NCI-H748 (cell line): Measurements from ENCODE around the gene ATRX.
"Not testable (repeated sequence)": the region's sequence is repeated elsewhere in the genome, so short reads cannot be mapped to it uniquely, and the experiment has no call there.

Experiments used
- DNase-seq: peaks from one replicate; lab custom pipeline; 2025; ENCODE audit not compliant: unreplicated experiment; lab: John Stamatoyannopoulos, UW

Gene ATRX

GRCh38 chrX:77785486-77786364, at the start of gene ATRX:
Gene ATRX (minus strand): TSS chrX:77786216. CDS start chrX:77786001, 215 bp downstream.
- DNase-seq = peak; percentile 93

GRCh38 chrX:77831544-77831943, 45.5 kb upstream of the ATRX start:
- DNase-seq = not testable (repeated sequence)

- DNase-seq = not testable (repeated sequence)
Observed at GRCh38 chrX:77821989-77822388, 36.0 kb upstream of the ATRX start.

- no peak for DNase-seq
Observed at GRCh38 chrX:77820091-77820727, 34.2 kb upstream of the ATRX start.

- DNase-seq = no peak
Observed at GRCh38 chrX:77814210-77814609, 28.2 kb upstream of the ATRX start.

- no peak for DNase-seq
Observed at GRCh38 chrX:77802201-77802600, 16.2 kb upstream of the ATRX start.

- no peak for DNase-seq
Observed at GRCh38 chrX:77795124-77795523, 9.1 kb upstream of the ATRX start.

GRCh38 chrX:77793946-77794345, 7.9 kb upstream of the ATRX start:
- DNase-seq = no peak

GRCh38 chrX:77788050-77788449, 2.0 kb upstream of the ATRX start:
- no peak for DNase-seq

- DNase-seq = no peak
Observed at GRCh38 chrX:77786365-77786680, 307 bp upstream of the ATRX start.

- no peak for DNase-seq
Observed at GRCh38 chrX:77779695-77780094, 6.3 kb downstream of the ATRX start.

GRCh38 chrX:77776659-77777058, 9.4 kb downstream of the ATRX start:
- DNase-seq = no peak

GRCh38 chrX:77771601-77772000, 14.4 kb downstream of the ATRX start:
- DNase-seq = no peak

- DNase-seq = no peak
Observed at GRCh38 chrX:77768787-77769186, 17.2 kb downstream of the ATRX start.

- not testable (repeated sequence) for DNase-seq
Observed at GRCh38 chrX:77766212-77766611, 19.8 kb downstream of the ATRX start.

- DNase-seq = no peak
Observed at GRCh38 chrX:77755561-77755960, 30.5 kb downstream of the ATRX start.

GRCh38 chrX:77753942-77754341, 32.1 kb downstream of the ATRX start:
- not testable (repeated sequence) for DNase-seq

- DNase-seq = no peak
Observed at GRCh38 chrX:77749695-77750094, 36.3 kb downstream of the ATRX start.

GRCh38 chrX:77743720-77744119, 42.3 kb downstream of the ATRX start:
- no peak for DNase-seq

GRCh38 chrX:77742788-77743476, 43.1 kb downstream of the ATRX start:
- no peak for DNase-seq

- no peak for DNase-seq
Observed at GRCh38 chrX:77740376-77740905, 45.6 kb downstream of the ATRX start.

GRCh38 chrX:77733342-77733741, 52.7 kb downstream of the ATRX start:
- DNase-seq = no peak
